ENCODE data around the gene ETDB.
"Not testable (repeated sequence)": the region's sequence is repeated elsewhere in the genome, so short reads cannot be mapped to it uniquely, and the experiment has no call there.

Gene ETDB

GRCh38 chrX:135120056-135120576 is at the start of gene ETDB:
Gene ETDB (minus strand): TSS chrX:135120526. CDS start chrX:135119261, 1,265 bp downstream.
- DNase-seq: not testable (repeated sequence)

- DNase-seq: not testable (repeated sequence)
Measured at GRCh38 chrX:135169534-135169933, 49.2 kb upstream of the ETDB start.

- no peak for DNase-seq
Measured at GRCh38 chrX:135168486-135168885, 48.2 kb upstream of the ETDB start.

- DNase-seq: not testable (repeated sequence)
Measured at GRCh38 chrX:135154688-135155087, 34.4 kb upstream of the ETDB start.

- DNase-seq: not testable (repeated sequence)
Measured at GRCh38 chrX:135126145-135126544, 5.8 kb upstream of the ETDB start.

- DNase-seq: not testable (repeated sequence)
Measured at GRCh38 chrX:135116064-135116463, 4.3 kb downstream of the ETDB start.

- DNase-seq: no peak
Measured at GRCh38 chrX:135114392-135114791, 5.9 kb downstream of the ETDB start.

DNA sequence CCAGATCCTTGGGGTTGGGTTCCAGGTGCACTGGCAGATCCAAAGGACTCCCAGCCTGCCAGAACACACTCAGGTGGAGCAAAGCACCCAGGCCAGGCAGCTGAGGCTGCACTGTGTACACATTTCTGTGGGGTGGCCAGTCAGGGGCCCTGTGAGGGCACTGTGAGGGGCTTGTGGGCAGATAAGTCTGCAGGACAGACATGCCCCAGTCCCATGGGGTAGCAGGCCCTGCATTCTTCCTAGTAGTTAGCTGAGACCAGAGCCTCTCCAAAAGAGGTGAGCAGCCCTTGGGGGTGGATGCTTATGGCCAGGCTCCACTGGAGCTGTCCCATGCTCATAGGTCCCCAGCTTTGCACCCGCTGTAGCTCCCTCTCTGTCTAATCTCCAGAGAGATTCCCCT is 7.6 kb downstream of the ETDB start:
- DNase-seq: no peak

DNA sequence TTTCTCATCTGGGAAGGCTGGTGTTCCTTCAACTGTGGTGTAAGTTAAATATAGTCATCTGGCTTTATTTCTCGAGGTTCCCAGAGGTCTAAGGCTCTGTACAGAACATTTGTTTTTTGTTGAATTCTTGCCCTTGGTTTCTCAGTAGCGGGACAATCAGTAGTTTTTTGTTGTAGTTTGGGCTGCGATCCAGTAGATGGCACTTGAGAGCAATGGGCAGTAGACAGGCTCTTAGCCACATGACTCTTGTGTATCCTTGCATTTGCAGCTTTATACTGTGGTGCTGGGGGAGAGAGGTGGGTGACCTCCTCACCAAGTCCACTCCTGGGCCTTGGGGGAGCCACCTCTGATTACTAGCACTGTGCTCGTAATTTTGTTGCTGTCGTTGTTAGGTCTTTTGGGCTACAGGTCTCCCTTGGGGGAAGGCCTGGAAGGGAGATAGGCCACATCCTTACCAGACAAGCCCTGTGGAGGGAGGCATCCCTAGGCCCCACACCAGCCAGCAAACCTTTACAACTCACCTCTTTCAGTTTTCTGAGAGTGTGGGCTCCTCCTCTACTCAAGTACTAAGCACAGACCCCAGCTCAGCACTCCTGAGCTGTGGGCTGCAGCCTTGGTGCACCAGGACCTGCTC is 8.1 kb downstream of the ETDB start:
- peak; percentile 37 for DNase-seq

GRCh38 chrX:135109554-135109953 is 10.8 kb downstream of the ETDB start:
- no peak for DNase-seq

GRCh38 chrX:135099493-135099783 is 20.9 kb downstream of the ETDB start:
- DNase-seq: no peak

- not testable (repeated sequence) for DNase-seq
Measured at GRCh38 chrX:135097196-135097744, 23.1 kb downstream of the ETDB start.

DNA sequence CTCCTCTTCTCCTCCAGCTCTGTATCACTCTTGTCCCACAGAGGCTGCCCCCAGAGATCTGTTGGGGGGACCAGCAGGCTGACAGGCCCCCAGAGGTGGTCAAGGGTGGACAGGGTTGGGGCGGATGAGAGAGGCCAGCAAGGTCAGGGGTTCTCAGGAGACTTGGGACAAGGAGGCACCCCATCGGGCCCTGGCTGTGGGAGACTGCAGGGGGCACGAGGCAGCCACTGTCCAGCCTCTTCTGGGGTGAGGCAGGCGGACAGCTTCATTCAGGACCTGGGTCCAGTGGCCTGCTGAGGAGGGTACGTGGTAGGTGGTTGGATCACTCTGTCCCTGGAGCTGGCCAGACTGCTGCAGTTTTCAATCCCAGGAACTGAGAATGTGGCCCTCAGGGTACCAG is 24.6 kb downstream of the ETDB start:
- DNase-seq: no peak

DNA sequence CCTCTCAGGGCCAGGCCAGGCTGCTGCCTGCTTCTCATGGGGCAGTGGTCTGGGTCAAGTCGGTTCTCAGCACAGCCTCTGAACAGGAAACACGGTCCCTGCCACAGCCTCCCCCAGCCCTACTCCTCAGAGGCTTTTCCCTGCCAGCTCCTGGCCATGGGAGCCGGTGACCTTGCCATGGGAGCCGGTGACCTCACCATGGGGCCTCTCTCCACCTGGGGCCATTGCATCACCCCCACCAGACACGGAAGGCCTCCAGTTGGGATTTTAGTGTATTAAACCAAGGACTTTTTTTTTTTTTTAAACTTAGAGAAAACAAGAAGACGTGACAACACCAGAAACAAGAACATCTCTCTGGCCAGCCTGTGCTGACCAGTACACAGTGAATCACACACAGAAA is 25.6 kb downstream of the ETDB start:
- no peak for DNase-seq

DNA sequence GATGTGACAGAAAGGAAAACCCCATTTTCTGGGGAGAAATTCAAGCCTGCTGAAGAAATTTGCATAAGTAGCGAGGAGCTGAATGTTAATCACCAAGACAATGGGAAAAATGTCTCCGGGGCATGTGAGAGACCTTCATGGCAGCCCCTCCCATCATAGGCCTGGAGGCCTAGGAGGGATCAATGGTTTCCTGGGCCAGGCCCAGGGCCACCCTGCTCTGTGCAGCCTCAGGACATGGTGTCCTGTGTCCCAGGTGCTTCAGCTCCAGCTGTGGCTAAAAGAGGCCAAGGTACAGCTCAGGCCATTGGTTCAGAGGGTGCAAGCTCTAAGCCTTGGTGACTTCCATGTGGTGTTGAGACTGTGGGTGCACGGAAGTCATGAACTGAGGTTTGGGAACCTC is 31.2 kb downstream of the ETDB start:
- DNase-seq: no peak

DNA sequence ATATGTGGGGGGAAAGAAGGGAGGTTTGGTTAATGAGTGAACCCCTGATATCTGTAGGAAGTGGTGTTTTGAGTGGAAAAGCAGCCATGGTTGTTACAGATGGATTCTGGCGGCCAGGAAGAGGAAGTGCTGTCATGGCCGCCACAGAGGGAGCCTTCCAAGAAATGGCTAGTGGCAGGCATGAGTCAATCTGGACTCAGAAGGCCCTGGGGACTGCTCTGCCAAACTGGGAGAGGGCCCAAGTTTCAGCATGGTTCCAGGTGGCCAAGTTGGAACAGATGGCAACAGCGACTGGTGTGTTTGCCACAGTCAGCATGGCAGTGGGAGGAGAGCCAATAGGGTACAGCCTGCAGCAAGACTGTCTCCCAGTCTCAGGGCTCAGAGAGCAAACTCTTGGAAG is 32.5 kb downstream of the ETDB start:
- DNase-seq: no peak

DNA sequence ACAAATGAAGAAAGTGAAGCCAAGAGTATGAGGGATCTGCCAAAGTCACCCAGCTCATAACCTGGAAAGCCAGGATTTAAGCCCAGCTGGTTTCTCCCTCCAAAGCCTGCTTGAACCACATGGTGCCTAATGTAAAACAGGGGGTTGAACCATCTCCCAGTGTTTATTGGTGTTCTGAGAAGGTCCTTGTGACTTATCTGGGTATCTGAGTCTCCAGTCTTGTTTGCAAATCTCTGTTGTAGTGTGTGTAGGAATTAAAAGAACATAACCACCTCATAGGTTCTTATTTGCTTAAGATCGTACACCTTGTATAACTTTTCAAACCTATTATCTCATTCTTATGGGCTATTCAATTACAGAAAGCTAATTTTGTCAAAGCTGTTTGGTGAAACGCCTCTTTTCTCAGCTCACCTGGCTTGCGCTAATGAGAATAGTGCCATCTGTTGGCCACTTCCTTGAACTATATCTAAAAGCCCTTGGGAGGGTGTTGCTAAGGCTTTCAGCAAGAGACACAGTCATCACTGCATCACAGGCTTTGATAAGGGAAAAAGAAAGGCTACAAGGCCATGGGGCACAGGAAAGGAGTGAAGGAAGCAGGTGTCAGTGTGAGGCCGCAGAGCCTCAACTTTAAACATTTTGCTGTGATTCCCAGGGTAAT is 34.0 kb downstream of the ETDB start:
- peak; percentile 69 for DNase-seq

GRCh38 chrX:135081693-135082404 is 38.5 kb downstream of the ETDB start:
- DNase-seq: no peak

Measured in CD4-positive, alpha-beta T cell treated with Interleukin-4 for 4 hours (primary cell).